GM19239 (cell line): ENCODE results near the gene DSCAM.

Experiments used
- DNase-seq: peaks from one replicate; pipeline ENCODE4 v3.0.0; 2011; ENCODE audit warnings: low spot score; ENCODE audit not compliant: insufficient read length
- FAIRE-seq: peaks from 2 replicates; lab custom pipeline; 2011; peaks lifted over from hg19 to GRCh38; lab: Jason Lieb, UNC

DSCAM gene

DNA sequence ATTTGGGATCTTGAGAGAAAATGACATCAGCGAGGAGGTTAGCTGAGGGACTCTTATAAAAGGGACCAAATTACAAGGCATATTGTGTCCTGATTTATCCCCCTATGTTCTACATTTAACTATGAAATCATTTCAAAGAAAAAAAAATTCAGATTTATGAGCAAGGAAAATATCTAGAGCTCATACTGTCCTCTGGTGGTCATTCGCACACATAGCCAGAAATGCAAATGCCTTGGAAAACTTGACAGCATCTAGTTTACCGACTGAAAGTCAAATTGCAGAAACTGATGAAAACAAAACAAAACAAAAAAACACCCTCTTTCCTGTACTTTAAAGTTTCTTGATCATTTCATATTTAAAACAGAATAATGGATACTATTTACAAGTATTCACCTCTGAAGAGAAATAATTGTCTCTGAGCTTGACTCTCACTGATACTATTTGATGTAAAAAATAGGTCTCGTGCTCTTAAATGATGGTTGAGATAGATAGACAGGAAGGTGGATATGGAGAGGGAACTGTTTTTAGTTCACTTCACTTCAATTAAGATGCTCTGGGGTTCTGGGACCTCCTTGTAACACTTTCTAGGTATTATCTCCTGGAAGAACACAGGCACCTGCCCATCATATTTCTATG lies 725.9 kb downstream of the DSCAM start:
- DNase-seq (no peak), FAIRE-seq (no peak)

DNA sequence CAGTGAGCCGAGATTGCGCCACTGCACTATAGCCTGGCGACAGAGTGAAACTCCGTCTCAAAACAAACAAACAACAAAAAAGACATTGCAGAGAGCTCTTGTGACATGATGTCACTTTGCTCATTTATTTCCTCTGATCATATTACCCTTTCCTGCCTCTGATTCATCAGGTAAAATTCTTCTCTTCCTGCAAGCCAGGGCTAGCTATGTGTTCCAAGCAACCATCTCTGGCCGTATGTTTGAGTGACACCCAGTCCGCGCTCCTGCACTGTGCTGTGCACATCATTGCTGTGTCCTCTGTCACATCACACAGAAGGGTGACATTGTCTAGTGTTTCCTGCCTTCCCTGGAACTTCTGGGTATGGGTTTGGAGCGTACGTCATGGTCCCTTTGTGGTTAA lies 728.4 kb downstream of the DSCAM start:
- no peak for DNase-seq
- FAIRE-seq = no peak

DNA sequence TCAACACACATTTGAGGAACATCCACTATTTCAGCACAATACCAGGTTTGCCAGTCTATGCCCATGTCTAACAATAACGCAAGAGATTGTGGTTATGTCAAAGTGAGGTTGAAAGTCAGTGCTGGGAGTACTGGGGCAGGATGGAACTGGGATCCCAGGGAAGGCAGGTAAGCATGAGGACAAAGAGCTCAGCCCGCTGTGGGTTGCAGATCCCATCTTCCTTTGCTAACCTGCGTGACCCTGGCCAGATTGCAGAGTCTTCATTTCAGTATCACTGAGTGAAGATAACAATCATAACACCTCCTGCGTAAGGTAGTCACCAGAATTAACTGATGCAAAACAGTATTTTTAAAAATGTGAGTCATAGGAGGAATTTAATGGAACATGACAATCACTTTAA lies 729.7 kb downstream of the DSCAM start:
- FAIRE-seq = no peak

DNA sequence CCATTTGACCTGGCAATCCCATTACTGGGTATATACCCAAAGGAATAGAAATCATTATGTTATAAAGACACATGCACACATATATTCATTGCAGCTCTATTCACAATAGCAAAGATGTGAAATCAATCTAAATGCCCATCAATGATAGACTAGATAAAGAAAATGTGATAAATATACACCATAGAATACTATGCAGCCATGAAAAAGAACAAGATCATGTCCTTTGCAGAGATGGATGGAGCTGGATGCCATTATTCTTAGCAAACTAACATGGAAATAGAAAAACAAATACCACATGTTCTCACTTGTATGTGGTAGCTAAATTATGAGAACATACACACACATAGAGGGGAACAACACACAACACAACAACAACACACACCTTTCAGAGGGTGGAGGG lies 731.2 kb downstream of the DSCAM start:
- no peak for DNase-seq
- FAIRE-seq = no peak

More for the DNA sequence above, 729.7 kb downstream of the DSCAM start:
- DNase-seq = no peak

DNA sequence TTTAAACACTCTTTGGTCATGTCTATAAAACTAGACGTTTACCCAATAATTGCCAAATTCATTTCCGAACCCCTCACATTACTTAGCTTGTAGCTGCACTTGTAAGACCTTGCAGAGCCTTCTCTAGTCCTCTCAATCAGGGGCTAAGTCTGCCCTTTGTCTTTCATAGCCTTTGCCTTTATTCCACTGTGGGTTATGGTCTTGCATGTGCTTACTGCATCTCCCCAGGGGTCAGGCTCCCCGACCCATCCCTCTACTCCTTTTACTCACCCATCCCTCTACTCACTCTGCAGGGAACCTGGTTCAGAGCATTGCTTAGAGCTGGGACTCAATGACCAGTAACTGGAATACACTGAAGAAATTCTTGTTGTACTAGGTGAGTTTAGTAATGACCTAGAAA lies 744.3 kb downstream of the DSCAM start:
- no peak for FAIRE-seq
- DNase-seq = no peak

DNA sequence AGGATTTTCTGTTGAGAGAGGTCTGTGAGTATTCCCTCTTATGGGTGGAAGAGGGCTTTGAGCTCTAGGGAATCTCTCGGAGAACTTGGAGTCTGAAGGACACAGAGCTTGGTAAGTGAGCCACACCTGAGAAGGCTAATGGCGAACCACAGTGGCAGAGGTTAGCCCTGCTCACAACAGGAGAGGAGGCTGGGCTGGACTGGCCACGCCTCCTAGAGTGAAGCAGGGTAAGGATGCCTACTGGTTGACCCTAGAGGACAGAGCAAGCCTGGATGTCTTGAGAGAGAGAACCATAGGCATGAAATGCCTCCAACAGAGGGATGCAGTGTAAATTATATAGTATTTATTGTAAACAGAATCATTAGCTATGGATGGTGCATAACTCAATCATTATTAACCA lies 747.1 kb downstream of the DSCAM start:
- FAIRE-seq = no peak
- DNase-seq = no peak

DNA sequence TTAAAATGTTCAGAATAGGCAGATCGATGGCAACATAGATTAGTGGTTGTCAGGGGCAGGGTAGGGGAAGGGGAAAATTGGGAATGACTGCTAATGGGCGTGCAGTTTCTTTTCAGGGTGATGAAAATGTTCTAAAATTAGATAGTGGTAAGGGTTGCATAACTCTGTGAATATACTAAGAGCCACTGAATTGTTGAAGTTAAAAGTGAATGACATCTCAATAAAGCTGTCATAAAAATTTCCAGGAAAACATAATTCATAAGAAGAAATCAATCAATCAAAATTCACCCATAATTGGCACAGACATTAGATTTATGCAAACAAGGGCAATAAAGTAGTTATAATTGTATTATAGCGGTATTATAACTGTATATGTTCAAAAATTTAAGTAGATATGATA lies 751.5 kb downstream of the DSCAM start:
- DNase-seq (no peak), FAIRE-seq (no peak)

DNA sequence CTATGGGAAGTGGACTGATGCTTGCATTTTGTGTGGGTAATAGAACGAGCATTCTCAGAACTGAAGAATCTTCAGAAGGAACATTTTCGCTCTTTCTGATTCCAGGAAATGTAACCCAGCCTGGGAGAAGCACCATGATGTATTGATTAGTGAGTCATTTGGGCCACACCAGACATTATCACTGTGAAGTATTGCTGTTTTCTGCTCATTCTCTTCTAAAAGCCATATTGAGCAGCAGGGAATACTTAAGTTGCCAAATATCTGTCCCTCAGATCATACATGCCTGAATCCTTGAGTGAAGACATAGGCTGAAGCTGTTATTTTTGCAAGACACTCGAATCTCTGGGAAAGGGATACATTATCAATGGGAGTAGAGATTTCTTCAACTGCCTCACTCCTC lies 766.6 kb downstream of the DSCAM start:
- DNase-seq = no peak
- no peak for FAIRE-seq

DNA sequence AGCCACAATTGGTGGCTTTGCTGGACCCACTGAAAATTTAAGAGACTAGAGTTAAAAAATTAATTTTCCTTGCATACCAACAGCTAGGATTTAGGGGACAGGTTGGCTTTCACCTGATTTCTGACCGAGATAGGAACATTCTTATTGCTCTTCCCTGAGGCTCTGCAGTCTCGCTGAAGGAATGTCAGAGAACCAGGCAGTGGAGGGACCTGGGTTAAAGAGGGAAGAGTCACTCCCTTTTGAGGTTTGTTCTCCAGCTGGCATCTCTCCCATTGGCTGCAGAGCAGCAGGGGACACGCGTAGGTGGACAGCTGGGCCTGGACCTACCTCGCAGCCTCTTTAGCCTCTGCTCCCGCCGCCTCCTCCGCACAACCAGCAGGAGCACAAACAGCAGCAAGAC lies 772.2 kb downstream of the DSCAM start:
- DNase-seq (no peak), FAIRE-seq (no peak)

DNA sequence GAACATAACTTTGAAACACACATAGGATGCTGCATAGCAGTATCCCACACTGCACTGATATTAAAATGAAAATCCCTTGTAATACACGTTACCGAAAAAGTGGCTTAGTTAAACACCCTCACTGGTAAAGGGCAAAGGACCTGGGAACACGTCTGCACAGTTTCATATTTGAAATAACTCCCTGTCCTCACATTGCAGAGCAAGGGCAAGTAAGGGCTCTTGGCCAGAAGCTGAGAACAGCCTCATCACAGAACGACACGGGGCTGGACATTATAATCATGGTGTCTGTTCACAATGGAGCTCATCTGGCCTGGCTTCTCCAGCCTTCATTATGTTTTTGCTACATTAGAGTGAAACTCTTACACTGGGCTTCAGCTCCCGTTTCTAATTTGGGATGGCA lies 772.8 kb downstream of the DSCAM start:
- FAIRE-seq = no peak
- no peak for DNase-seq

DNA sequence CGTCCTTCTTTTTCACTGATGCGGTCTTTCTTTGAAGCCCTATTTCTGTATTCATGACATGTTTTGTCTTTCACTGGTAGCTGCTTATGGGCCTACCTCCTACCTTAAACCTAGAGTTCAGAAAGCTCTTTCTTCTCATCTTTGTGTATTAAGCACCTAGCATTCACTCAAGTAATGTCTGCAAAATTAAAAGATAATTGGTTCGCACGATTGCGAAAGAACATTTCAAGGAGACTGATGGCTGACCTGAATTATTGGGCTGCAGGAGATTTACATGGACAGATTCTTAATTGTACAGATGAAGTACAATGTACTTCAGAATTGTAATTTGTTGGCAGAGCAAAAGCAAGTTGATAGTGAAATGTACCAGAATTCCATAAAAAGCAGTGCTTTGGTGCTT lies 773.3 kb downstream of the DSCAM start:
- no peak for DNase-seq
- FAIRE-seq = no peak

DNA sequence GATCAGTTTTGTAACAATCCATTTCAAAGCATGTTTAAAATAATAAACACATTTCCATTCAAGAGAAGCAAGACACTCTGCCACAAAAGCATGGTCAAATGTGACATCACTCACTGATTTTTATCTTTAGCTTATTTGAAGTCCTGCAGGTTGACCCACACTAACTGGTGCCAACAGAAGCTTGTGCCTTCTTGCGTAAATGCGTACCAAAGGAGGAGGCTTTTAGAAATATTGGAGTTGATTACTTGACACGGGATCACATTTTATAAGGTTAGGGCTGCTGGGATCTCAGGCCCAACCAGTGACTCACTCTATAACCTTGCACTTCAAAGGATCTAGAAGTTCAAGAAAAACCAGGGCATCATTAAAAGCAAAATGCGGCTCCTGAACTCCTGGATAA lies 776.1 kb downstream of the DSCAM start:
- no peak for FAIRE-seq
- no peak for DNase-seq

DNA sequence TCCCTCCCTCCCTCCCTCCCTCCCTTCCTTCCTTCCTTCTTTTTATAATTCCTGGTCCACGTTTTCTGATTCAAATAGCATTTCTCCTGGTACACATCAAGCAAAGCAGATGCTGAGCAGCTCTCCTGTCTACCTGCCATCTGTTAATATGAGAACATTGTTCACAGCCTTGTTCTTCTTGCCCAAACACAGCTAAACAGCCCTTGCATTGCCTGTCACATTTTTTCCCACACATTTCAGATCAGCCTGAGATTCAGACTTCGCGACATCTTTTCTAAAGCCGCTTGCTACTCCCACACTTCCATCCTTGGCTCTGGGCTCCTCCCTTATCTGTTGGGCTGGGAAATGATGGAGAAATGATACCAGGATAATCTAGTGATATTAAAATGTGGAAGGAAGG lies 779.2 kb downstream of the DSCAM start:
- no peak for DNase-seq
- FAIRE-seq = no peak

DNA sequence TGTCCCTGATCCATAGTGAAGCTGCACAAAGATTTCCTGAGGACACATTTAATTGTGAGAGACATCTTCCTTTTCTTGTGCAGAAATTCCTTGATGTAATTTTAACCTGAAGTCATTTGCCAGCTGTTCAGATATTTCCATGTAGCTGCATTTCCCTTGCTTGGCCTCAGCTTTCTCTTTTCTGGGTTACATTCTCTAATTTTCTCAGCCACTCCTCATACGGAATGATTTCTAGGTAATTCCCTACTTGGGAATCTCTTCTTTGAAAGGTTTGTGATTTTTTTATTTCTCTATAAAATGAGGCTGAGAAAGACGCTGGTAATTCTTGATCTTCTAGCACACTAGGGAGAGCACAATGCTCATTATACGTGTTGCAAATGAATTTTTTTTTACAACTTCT lies 780.7 kb downstream of the DSCAM start:
- FAIRE-seq = no peak

DNA sequence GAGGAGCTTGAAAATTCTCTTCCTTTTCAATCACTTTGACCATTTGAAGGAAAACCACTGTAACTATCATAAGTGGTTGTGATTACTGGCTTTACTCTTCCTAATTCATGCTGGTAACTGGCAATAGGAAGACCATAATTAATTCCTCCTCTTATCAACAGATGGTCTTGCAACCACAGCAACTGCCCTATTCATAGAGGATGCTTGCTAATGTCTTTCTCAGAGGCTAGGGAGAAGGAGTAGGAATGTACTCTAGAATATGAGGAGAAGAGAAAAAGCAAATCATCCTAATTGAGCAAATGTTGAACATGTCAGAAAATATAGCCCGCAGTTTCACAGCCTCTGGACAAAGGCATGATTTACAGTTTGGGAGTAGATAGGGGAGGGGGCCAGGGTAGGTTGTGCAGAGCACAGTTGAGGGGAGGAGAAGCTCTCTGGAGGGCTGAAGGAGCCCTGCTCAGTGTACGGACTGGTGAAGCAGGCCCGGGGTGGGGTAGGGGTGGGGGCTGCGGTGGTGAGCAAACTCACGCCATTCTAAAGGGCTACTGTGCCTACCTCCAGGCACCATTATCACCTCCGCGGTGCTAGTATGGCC lies 786.8 kb downstream of the DSCAM start:
- FAIRE-seq (no peak), DNase-seq (no peak)

More for the DNA sequence above, 780.7 kb downstream of the DSCAM start:
- DNase-seq = no peak

DNA sequence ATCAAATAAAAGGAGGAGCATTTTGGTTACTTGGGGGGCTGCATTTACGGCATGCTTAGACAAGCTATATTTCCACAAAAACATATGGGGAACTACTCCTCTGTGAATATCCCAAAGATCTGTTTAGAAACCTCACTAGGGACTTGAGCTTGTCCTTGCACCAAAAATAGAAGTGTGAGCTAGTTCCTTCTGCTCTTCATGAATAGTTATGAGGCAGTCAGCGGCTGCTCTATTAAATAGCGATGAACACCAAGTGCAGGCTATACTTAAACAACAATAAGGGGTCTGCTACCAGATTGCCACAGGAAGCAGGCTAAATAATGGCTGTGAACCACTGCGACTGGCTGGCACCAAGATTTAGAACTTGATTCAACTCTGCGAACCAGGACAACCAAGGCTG lies 789.6 kb downstream of the DSCAM start:
- no peak for DNase-seq
- no peak for FAIRE-seq

DNA sequence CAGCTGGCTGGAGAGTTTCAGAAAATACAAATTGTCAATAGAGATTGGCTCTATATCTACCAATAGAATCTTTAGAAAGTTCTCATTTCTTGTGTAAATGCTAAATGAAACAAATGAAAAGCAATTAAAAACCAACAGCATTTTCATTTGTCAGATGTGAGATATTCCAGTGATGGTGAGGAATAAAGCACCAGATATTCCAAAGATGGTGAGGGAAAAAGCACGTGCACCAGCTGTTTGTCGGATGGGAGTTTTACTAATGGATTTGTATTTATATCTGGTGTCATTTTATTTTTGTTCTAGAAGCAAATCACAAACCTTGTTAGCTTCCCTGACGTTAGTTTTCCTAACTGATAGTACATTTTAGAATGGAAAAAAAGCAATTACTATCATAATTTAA lies 790.9 kb downstream of the DSCAM start:
- FAIRE-seq = no peak
- DNase-seq = no peak

DNA sequence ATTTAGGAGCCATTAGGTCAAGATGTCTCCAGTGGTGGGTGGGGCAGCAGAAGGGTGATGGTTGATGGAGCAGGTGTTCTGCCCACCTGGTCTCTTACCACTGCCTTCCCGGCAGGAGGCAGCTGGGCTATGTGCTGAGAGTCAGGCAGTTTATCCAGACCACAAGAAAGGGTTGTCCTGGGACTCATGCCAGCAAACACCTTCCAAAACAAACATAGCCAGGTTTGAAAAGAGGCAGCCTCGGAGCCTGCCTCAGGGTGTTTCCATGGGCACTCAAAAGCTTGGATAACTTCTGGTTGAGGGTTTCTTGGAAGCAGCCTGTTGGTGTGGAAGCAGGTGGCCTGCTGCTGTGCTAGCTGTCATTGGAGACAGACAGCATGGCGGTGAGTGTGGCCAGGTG lies 792.6 kb downstream of the DSCAM start:
- FAIRE-seq = no peak
- DNase-seq = no peak

DNA sequence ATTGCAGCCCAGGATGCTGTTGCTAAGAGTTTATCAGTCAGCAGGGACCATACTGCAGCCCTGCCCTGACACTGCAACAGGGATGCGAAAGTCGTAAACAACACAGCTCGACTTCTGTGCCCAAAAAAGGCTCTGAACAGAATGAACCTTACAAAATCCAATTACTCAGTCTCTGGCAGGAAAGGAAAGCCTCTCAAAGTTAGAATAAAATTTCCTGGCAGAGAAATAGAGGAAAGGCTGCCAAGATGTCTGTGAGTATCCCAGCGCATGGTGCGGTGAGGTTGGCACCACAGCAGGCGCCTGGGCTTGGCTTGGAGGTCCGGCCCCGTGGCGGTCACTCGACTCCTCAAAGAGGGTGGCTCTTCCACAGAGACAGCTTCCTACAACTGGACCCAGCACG lies 794.0 kb downstream of the DSCAM start:
- DNase-seq = no peak
- no peak for FAIRE-seq

DNA sequence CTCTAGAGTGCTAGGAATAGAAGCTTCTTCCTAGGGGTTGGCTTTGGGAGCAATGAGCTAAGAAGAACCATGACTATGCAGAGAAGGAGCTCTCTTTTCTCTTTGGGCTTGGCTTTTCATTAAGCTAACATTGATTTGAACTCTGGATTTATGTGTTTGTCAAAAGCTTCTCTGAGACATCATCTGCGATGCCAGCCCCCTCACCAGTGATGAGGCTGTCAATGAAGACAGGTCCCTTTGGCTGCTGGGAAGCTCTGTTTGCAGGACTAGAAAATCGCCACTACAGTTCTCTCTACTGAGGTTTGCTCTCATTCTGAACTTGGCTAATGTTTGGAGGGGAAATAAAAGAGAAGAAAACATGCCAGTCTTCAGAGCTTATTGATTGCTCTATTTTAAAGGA lies 794.7 kb downstream of the DSCAM start:
- no peak for DNase-seq
- FAIRE-seq = no peak

DNA sequence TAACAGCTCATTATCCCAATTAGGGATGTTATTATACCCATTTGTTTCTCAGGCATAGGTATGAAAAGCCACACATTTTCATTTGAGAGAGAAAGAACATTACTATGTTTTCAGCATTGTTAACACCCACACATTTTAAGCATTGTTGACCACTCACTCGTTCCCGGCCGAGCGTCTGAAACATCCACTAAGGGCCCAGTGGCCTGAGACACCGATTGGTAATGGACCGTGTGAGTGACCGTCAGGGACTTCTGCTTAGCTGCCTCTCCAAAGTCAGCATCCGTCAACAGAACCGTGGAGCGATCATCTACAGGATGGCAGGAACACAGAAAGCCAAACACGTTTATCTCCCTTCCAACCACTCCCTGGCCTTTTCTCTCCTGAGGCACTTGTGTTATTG lies 795.2 kb downstream of the DSCAM start:
- DNase-seq (no peak), FAIRE-seq (no peak)

DNA sequence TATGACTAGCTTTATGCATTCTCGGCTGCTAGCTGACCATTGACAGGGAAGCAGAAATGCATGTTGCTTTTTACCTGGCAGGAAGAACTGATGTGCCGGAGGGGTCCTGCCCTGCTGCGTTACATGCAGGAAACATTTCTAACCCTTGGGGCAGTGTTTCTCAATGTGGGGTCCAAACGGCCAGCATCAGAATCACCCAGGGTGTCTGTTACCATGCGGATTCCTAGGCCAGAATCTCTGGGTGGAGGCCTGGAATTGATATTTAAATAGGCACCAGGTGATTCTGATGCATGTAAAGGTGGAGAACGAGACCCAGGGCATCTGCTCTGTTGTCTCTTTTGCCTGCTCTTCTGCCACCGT lies 797.0 kb downstream of the DSCAM start:
- DNase-seq (no peak), FAIRE-seq (no peak)
